ENCODE measurements around the gene ZDHHC7.

Gene ZDHHC7

DNA sequence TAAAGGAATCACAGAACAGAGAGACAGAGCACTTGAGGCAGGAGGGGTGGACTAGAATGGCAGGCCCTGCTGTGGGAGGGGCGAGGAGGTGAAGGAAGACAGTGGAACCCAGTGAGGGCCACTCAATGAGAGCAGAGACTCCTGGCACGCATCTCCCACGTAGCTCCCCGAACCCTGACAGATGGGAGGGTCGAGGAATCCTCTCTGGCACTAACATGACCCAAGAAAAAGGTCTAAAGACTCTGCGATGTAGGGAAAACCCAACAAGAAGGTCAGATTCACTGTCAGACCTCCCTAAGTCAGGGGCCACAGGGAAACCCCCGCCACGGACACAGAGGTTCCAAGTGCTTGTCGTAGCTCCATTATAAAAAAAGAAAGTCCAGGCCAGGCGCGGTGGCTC lies 15.0 kb downstream of the ZDHHC7 start:
- H3K79me2 ChIP-seq (ENCODE audit: insufficient read depth, low read length): peaks cover 7% of the 10 kb centered on the region; the same call in 1 of the 2 replicates
- no peak overlapping the region for H3K27ac ChIP-seq (ENCODE audit: low read depth, low read length, poor library complexity, severe bottlenecking)
- H3K27me3 ChIP-seq (ENCODE audit: insufficient read depth, low read length): no peaks in the 10 kb centered on the region
- H3K9me3 ChIP-seq (ENCODE audit: low read length): no peaks in the 10 kb centered on the region
- H3K4me1 ChIP-seq (ENCODE audit: insufficient read depth, low read length, severe bottlenecking): no peaks in the 10 kb centered on the region
- no peak overlapping the region for H3K9ac ChIP-seq (ENCODE audit: low read length)
- no peak overlapping the region for H3K4me2 ChIP-seq (ENCODE audit: low read length)
- no peaks in the 10 kb centered on the region for H4K20me1 ChIP-seq (ENCODE audit: insufficient read depth, low read length)
- TF ChIP-seq, protein P1, sequence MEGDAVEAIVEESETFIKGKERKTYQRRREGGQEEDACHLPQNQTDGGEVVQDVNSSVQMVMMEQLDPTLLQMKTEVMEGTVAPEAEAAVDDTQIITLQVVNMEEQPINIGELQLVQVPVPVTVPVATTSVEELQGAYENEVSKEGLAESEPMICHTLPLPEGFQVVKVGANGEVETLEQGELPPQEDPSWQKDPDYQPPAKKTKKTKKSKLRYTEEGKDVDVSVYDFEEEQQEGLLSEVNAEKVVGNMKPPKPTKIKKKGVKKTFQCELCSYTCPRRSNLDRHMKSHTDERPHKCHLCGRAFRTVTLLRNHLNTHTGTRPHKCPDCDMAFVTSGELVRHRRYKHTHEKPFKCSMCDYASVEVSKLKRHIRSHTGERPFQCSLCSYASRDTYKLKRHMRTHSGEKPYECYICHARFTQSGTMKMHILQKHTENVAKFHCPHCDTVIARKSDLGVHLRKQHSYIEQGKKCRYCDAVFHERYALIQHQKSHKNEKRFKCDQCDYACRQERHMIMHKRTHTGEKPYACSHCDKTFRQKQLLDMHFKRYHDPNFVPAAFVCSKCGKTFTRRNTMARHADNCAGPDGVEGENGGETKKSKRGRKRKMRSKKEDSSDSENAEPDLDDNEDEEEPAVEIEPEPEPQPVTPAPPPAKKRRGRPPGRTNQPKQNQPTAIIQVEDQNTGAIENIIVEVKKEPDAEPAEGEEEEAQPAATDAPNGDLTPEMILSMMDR (IDR thresholded peaks at IDR 0.05; ENCODE audit: low read length): no peak
- no peak for TF ChIP-seq EZH2 (IDR thresholded peaks at IDR 0.05; ENCODE audit: borderline replicate concordance, low read length)
- peaks cover 32% of the 10 kb centered on the region; the same call in 1 of the 2 replicates for H3K36me3 ChIP-seq (ENCODE audit: insufficient read depth, low read length)
- no peak overlapping the region for H2AFZ ChIP-seq (ENCODE audit: low read length)
- H3K4me3 ChIP-seq (ENCODE audit: low read depth, low read length, poor library complexity, severe bottlenecking): no peak overlapping the region
- H3K9me2 ChIP-seq (ENCODE audit: low read depth, low read length): no peaks in the 10 kb centered on the region
- no peaks in the 10 kb centered on the region for H3F3A ChIP-seq (ENCODE audit: insufficient read depth, low read length)

DNA sequence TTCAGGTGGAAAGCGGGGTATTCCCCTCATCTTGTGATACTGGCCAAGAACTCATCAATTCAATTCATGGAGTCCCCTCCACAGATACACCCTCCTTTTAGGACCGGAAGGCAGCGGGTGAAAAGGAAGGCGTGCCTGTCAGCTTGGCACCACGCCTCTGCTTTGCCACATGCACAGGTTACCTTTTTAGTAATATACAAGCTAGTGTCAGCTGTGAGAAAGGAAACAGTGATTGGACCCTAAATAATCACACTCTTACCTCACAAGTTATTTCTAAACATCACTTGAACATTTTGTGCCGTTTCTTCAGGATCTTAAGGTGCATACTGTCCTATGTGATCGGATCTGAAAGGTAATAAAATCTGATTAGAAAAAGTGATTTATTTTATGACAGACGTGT lies 15.7 kb downstream of the ZDHHC7 start:
- Histone ChIP-seq H3K79me2 (ENCODE audit: insufficient read depth, low read length) (peaks cover 7% of the 10 kb centered on the region; the same call in 1 of the 2 replicates), H3K36me3 (ENCODE audit: insufficient read depth, low read length) (peaks cover 35% of the 10 kb centered on the region), H3F3A (ENCODE audit: insufficient read depth, low read length) (no peaks in the 10 kb centered on the region), H3K9ac (ENCODE audit: low read length) (no peak overlapping the region), H3K4me2 (ENCODE audit: low read length) (no peak overlapping the region), H3K9me3 (ENCODE audit: low read length) (no peaks in the 10 kb centered on the region), H2AFZ (ENCODE audit: low read length) (no peak overlapping the region), H3K27ac (ENCODE audit: low read depth, low read length, poor library complexity, severe bottlenecking) (no peak overlapping the region), H3K27me3 (ENCODE audit: insufficient read depth, low read length) (no peaks in the 10 kb centered on the region), H3K4me3 (ENCODE audit: low read depth, low read length, poor library complexity, severe bottlenecking) (no peak overlapping the region), H4K20me1 (ENCODE audit: insufficient read depth, low read length) (no peaks in the 10 kb centered on the region), H3K4me1 (ENCODE audit: insufficient read depth, low read length, severe bottlenecking) (no peaks in the 10 kb centered on the region), H3K9me2 (ENCODE audit: low read depth, low read length) (no peaks in the 10 kb centered on the region)
- TF ChIP-seq EZH2 (IDR thresholded peaks at IDR 0.05; ENCODE audit: borderline replicate concordance, low read length): no peak
- TF ChIP-seq, protein P1 (IDR thresholded peaks at IDR 0.05; ENCODE audit: low read length): no peak

DNA sequence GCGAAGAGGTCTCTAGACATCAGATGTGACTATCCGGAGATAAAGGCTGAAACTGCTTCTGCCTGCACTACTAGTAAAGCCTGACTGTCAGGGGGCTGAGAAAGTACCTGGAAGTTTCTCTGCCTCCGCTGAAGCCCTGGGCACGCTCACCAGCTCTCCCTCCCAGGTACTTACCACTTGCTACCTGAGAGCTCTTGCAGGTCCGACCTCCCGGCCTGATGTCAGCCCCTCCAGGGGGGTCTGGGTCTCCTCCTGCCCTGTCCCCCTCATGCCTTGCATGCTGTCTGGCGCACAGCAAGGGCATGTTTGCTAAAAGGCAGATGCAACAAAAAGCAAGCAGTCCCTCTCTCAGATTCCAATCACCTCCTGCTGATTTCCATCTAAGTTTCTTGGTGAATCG lies 17.4 kb downstream of the ZDHHC7 start:
- H4K20me1 ChIP-seq (ENCODE audit: insufficient read depth, low read length): no peaks in the 10 kb centered on the region
- peaks cover 4% of the 10 kb centered on the region; the same call in 1 of the 2 replicates for H3K79me2 ChIP-seq (ENCODE audit: insufficient read depth, low read length)
- no peaks in the 10 kb centered on the region for H3K27me3 ChIP-seq (ENCODE audit: insufficient read depth, low read length)
- no peaks in the 10 kb centered on the region for H3K9me3 ChIP-seq (ENCODE audit: low read length)
- TF ChIP-seq EZH2 (IDR thresholded peaks at IDR 0.05; ENCODE audit: borderline replicate concordance, low read length): no peak
- TF ChIP-seq, protein P1 (IDR thresholded peaks at IDR 0.05; ENCODE audit: low read length): no peak
- no peaks in the 10 kb centered on the region for H3F3A ChIP-seq (ENCODE audit: insufficient read depth, low read length)
- H3K27ac ChIP-seq (ENCODE audit: low read depth, low read length, poor library complexity, severe bottlenecking): no peak overlapping the region
- H3K36me3 ChIP-seq (ENCODE audit: insufficient read depth, low read length): peaks cover 50% of the 10 kb centered on the region
- no peak overlapping the region for H3K4me3 ChIP-seq (ENCODE audit: low read depth, low read length, poor library complexity, severe bottlenecking)
- no peak overlapping the region for H3K4me2 ChIP-seq (ENCODE audit: low read length)
- H2AFZ ChIP-seq (ENCODE audit: low read length): no peak overlapping the region
- H3K4me1 ChIP-seq (ENCODE audit: insufficient read depth, low read length, severe bottlenecking): no peaks in the 10 kb centered on the region
- no peak overlapping the region for H3K9ac ChIP-seq (ENCODE audit: low read length)
- no peaks in the 10 kb centered on the region for H3K9me2 ChIP-seq (ENCODE audit: low read depth, low read length)

Data from OCI-LY1 (cell line).